ENCODE data around the gene ELAPOR2. TPM values are rescaled to one million over a fixed set of nuclear protein-coding genes. Genes with fewer than 3 reads are reported as not detected.
"Not testable (repeated sequence)": the region's sequence is repeated elsewhere in the genome, so short reads cannot be mapped to it uniquely, and the experiment has no call there.

Gene ELAPOR2, protein sequence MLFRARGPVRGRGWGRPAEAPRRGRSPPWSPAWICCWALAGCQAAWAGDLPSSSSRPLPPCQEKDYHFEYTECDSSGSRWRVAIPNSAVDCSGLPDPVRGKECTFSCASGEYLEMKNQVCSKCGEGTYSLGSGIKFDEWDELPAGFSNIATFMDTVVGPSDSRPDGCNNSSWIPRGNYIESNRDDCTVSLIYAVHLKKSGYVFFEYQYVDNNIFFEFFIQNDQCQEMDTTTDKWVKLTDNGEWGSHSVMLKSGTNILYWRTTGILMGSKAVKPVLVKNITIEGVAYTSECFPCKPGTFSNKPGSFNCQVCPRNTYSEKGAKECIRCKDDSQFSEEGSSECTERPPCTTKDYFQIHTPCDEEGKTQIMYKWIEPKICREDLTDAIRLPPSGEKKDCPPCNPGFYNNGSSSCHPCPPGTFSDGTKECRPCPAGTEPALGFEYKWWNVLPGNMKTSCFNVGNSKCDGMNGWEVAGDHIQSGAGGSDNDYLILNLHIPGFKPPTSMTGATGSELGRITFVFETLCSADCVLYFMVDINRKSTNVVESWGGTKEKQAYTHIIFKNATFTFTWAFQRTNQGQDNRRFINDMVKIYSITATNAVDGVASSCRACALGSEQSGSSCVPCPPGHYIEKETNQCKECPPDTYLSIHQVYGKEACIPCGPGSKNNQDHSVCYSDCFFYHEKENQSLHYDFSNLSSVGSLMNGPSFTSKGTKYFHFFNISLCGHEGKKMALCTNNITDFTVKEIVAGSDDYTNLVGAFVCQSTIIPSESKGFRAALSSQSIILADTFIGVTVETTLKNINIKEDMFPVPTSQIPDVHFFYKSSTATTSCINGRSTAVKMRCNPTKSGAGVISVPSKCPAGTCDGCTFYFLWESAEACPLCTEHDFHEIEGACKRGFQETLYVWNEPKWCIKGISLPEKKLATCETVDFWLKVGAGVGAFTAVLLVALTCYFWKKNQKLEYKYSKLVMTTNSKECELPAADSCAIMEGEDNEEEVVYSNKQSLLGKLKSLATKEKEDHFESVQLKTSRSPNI
- 10 to 100 TPM; 12.7 to 14.9 TPM for total RNA-seq
- long read RNA-seq, full-length matches to known transcripts: 1 of 11 reads
- long read RNA-seq, partial matches to known transcripts: 5 of 11 reads
- long read RNA-seq, other reads (novel, unspliced or antisense): 5 of 11 reads

GRCh38 chr7:87059525-87060287, at the start of gene ELAPOR2:
ELAPOR2 (minus strand) TSS chr7:87059654; CDS start chr7:87059513, 141 bp downstream.
- ATAC-seq (peak; percentile 99), DNase-seq (peak; percentile 58 to 81)
- intact Hi-C loops (cut with DNase I, micrococcal nuclease): no loop called here

DNA sequence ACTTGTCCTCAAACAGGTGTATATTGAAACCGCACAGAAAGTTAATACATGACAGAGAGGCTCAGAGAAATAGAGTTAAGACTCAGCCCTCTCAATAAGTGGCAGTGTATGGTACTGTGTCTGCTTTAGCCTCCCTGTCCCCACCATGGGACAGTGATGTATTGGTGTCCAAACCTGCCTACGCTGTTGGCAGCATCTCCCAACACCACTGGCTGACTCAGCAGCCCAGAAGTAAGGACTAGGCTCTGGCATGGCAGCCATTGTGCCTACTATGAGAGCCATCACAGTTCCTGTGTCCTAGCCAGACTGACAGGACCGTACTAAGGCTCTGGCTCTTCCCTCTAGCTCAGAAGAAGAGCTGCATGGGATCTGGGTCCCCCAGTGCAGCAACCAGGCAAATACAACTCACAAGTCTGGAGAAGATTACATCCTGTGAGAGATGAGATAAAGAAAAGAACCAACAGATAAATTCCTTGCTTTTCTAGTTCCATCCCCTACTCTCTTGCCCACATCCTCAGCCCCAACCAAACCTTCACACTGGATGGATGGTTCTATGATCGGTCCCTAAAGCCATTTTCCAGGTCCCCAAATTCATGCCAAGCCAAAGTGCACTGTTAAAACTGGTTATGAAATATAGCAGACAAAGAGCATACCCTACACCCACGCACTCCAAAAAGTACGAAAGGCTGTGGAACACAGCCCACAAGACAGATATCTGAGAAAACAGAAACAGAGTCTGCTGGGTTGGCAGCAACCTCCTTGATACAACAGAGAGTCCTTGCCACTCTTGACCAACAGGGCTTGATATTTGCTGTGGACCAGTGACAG, 48.7 kb upstream of the ELAPOR2 start:
- ATAC-seq (no peak), DNase-seq (no peak)
- intact Hi-C loops (cut with DNase I, micrococcal nuclease): no loop called here

DNA sequence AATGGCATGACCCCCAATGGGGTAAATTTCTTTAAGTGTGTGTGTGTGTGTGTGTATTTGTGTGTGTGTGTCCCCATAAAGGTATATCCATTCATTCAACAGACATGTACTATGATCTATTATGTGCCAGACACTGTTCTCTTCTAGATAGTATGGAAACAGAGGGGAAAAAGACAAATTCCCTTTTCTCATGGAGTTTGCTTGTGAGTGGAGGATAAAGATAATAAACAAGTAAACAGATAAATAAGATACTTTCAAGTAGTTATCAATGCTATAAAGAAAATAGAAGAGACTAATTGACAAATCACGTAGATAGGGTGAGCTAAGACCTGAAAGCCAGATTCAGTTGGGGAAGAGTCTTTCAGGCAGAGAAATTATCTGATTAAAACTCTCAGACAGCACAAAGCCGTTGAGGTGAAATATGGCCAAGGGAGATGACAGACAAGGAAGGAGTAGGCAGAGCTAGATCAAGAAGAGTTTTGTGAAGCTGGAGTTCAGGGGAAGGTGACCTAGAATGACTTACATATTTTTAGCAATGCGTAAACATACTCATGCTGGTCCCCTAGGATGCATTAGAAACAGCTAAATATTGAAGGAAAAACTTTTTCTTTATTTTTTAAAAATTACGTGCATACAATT, 47.6 kb upstream of the ELAPOR2 start:
- ATAC-seq (no peak), DNase-seq (no peak)
- intact Hi-C loops (cut with DNase I, micrococcal nuclease): no loop called here

GRCh38 chr7:87105401-87105800, 45.9 kb upstream of the ELAPOR2 start:
- no peak for DNase-seq
- intact Hi-C loops (cut with DNase I, micrococcal nuclease): no loop called here
- no peak for ATAC-seq

- intact Hi-C loops (cut with DNase I, micrococcal nuclease): no loop called here
- no peak for ATAC-seq
These were observed 40.9 kb upstream of the ELAPOR2 start for GRCh38 chr7:87100326-87100725.

DNA sequence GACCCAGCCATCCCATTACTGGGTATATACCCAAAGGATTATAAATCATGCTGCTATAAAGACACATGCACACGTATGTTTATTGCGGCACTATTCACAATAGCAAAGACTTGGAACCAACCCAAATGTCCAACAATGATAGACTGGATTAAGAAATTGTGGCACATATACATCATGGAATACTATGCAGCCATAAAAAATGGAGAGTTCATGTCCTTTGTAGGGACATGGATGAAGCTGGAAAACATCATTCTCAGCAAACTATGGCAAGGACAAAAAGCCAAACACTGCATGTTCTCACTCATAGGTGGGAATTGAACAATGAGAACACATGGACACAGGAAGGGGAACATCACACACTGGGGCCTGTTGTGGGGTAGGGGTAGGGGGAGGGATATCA, 37.9 kb upstream of the ELAPOR2 start:
- intact Hi-C loops (cut with DNase I, micrococcal nuclease); ATAC-seq; DNase-seq: not testable (repeated sequence)

More at GRCh38 chr7:87100326-87100725, 40.9 kb upstream of the ELAPOR2 start:
- DNase-seq: no peak

DNA sequence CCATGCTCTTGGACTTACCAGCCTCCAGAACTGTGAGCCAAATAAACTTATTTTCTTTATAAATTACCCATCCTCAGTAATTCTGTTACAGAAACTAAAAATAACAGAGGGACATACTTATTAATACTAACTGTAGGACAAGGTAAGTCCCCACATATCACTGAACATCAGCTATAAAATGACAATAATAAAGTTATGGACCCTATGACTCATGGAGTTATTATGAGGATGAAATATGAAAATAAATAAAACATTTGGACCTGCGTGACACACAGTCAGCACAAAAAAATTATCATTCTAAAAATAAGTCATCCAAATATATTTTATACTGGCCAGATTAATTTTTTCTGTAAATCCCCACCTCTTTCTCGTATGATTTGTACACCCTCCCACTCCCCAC, 34.9 kb upstream of the ELAPOR2 start:
- intact Hi-C loops (cut with DNase I, micrococcal nuclease): no loop called here
- DNase-seq (no peak), ATAC-seq (no peak)

- ATAC-seq: no peak
- no peak for DNase-seq
- intact Hi-C loops (cut with DNase I, micrococcal nuclease): no loop called here
These were observed 33.2 kb upstream of the ELAPOR2 start for GRCh38 chr7:87092568-87093091.

- ATAC-seq (no peak), DNase-seq (no peak)
These were observed 32.1 kb upstream of the ELAPOR2 start for GRCh38 chr7:87091487-87092066.

GRCh38 chr7:87083865-87084519, 24.5 kb upstream of the ELAPOR2 start:
- no peak for DNase-seq
- ATAC-seq: no peak
- intact Hi-C loops (cut with DNase I, micrococcal nuclease): no loop called here

More at GRCh38 chr7:87091487-87092066, 32.1 kb upstream of the ELAPOR2 start:
- intact Hi-C loops (cut with DNase I, micrococcal nuclease): no loop called here

- intact Hi-C loops (cut with DNase I, micrococcal nuclease): no loop called here
- ATAC-seq: no peak
- no peak for DNase-seq
These were observed 23.2 kb upstream of the ELAPOR2 start for GRCh38 chr7:87082675-87083074.

DNA sequence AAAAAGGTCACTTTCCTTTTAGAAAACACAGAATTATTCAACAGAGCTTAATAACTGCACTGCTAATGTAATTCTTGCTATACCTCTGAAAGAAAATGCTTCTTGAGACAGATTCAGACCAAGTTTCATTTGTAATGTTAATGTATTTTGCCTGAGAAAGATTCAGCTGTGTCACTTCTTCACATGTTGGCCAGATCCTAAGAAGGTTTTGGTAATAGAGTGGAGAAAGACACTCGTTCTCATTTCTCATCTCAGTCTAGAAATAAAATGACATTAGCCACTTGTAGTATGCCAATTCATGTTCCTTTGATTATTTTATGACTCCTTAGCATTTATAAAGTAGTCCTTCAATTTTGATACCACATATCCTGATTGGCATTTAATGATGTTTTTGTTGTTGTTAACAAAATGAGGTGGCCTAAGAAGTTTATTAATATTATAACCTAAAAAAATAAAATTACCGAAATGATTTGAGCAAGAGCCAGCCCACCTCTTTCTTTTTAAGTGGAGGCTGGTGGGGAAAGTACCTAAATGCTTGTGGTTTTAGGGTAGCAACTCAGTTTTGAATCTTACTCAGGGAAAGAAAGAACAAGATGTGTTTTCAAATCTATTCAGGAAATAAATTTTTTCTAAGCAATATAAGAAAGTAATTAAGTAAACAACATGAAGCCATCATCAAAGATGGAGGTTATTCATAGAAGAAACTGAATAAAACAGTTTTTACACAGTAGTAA, 16.4 kb upstream of the ELAPOR2 start:
- no peak for ATAC-seq
- no peak for DNase-seq
- intact Hi-C loops (cut with DNase I, micrococcal nuclease): no loop called here

DNA sequence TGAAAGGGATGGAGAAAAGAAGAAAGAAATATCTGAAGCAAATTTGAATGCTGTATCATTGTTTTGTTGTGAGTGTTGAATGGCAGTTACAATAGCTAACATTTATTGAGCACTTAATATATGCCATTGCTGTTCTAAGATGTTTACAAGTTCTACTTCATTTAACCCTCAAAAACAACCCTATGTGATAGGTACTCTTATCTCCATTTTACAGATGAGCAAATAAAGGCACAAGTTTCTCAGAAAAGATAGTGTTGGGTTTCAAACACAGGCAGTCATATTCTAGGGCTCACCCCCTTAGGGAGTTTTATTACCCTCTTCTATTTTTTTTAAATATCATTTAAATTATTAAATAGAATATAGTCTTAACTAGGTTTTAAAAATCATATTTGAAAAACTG, 8.3 kb upstream of the ELAPOR2 start:
- DNase-seq: no peak
- ATAC-seq: no peak
- intact Hi-C loops (cut with DNase I, micrococcal nuclease): no loop called here

DNA sequence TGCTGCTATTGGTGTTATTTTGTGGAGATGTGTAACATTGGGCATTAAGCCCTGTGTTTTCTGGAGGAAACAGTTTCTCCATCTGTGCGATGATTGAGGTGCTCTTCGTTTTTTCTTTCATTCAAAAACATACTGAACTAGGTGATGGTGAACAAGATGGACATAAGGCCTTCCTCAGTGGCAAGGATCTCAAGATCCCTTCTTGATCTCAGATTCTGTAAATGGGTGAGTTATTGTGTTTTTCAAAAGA, 759 bp upstream of the ELAPOR2 start:
- ATAC-seq: no peak
- intact Hi-C loops (cut with DNase I, micrococcal nuclease): no loop called here
- no peak for DNase-seq

DNA sequence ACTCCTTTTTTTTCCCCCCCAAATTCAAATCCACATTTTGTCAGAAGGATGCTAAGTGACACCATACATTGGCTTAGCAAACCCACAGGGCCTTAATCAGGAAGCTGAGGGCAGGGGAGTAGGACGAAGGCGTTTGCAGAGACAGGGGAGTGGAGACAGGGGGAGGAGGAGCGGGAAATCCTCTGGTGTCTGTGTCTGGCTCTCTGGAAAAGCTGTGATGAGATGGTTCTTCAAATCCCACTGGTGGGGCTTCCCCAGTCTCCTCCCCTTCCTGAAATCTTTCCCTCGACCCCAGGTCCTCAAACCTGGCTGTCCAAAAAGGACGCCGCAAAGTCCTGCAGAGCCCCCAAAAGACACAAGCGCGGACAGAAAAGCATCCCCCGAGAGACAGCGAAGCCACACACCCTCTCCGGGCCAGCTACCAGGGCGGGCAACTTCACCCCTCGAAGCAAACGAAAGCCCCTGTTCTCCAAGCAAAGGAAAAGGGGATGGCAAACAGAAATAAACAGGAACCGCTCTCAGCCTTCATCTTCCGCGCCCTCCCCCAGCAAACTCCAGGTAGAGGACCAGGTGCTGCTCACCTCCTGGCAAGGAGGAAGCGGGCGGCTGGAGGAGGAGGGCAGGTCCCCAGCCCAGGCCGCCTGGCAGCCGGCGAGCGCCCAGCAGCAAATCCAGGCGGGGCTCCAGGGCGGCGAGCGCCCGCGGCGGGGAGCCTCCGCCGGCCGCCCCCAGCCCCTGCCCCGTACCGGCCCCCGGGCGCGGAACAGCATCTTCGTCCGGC, 520 bp downstream of the ELAPOR2 start:
- ATAC-seq (peak; percentile 73), DNase-seq (peak; percentile 30 to 58)
- intact Hi-C loops (cut with DNase I, micrococcal nuclease): no loop called here

All from left colon (tissue), 2 donors.